NCI-H2107 treated with DMSO at 0.1 percent for 48 hours (cell line): ENCODE data around the gene MMS22L.
"Not testable (repeated sequence)": the region's sequence is repeated elsewhere in the genome, so short reads cannot be mapped to it uniquely, and the experiment has no call there.

ENCODE experiments used
- DNase-seq: peaks from one replicate; lab custom pipeline; 2025; ENCODE audit not compliant: unreplicated experiment; lab: John Stamatoyannopoulos, UW

MMS22L gene

GRCh38 chr6:97246842-97247241, 36.2 kb downstream of the MMS22L start:
- DNase-seq, result no peak

- no peak for DNase-seq
Observed at GRCh38 chr6:97240222-97240621, 42.8 kb downstream of the MMS22L start.

- no peak for DNase-seq
Observed at GRCh38 chr6:97231911-97232310, 51.1 kb downstream of the MMS22L start.

GRCh38 chr6:97222903-97223302, 60.1 kb downstream of the MMS22L start:
- DNase-seq, result no peak

- DNase-seq, result no peak
Observed at GRCh38 chr6:97218912-97219311, 64.1 kb downstream of the MMS22L start.

GRCh38 chr6:97215157-97215769, 67.8 kb downstream of the MMS22L start:
- no peak for DNase-seq

- DNase-seq, result no peak
Observed at GRCh38 chr6:97214671-97215070, 68.3 kb downstream of the MMS22L start.

- no peak for DNase-seq
Observed at GRCh38 chr6:97207383-97207782, 75.6 kb downstream of the MMS22L start.

- DNase-seq, result no peak
Observed at GRCh38 chr6:97205966-97206365, 77.0 kb downstream of the MMS22L start.

GRCh38 chr6:97203343-97203742, 79.7 kb downstream of the MMS22L start:
- DNase-seq, result peak; percentile 37

- DNase-seq, result no peak
Observed at GRCh38 chr6:97198046-97198565, 84.9 kb downstream of the MMS22L start.

- DNase-seq, result peak; percentile 9
Observed at GRCh38 chr6:97195117-97195516, 87.9 kb downstream of the MMS22L start.

- no peak for DNase-seq
Observed at GRCh38 chr6:97189767-97190166, 93.2 kb downstream of the MMS22L start.

GRCh38 chr6:97187951-97188350, 95.1 kb downstream of the MMS22L start:
- no peak for DNase-seq

- DNase-seq, result peak; percentile 58
Observed at GRCh38 chr6:97186416-97186999, 96.5 kb downstream of the MMS22L start.

- DNase-seq, result no peak
Observed at GRCh38 chr6:97177905-97178304, 105.1 kb downstream of the MMS22L start.

- no peak for DNase-seq
Observed at GRCh38 chr6:97176468-97176867, 106.5 kb downstream of the MMS22L start.

- DNase-seq, result peak; percentile 11
Observed at GRCh38 chr6:97175806-97176205, 107.2 kb downstream of the MMS22L start.

- DNase-seq, result no peak
Observed at GRCh38 chr6:97174471-97174870, 108.5 kb downstream of the MMS22L start.

- DNase-seq, result no peak
Observed at GRCh38 chr6:97160280-97160679, 122.7 kb downstream of the MMS22L start.

- not testable (repeated sequence) for DNase-seq
Observed at GRCh38 chr6:97155447-97155846, 127.6 kb downstream of the MMS22L start.

- no peak for DNase-seq
Observed at GRCh38 chr6:97154015-97154414, 129.0 kb downstream of the MMS22L start.

- no peak for DNase-seq
Observed at GRCh38 chr6:97151601-97152000, 131.4 kb downstream of the MMS22L start.
